Choroid plexus epithelial cell (primary cell): Measurements from ENCODE around the gene ZNF879.
A peak's percentile ranks its signal among the peaks of the same experiment; 100 is the strongest.

ENCODE experiments used
- DNase-seq: peaks from one replicate; pipeline ENCODE4 v3.0.0-alpha.2; 2010; ENCODE audit warnings: low read depth
- H3K4me3 ChIP-seq: 2 replicates; pipeline ENCODE4 v1.5.1; 2011; ENCODE audit warnings: low read depth, mild to moderate bottlenecking, control low read depth, low read length, moderate library complexity
- CTCF ChIP-seq: conservative IDR thresholded peaks from 2 replicates; pipeline ENCODE4 v1.5.1; 2011; ENCODE audit warnings: low read depth, mild to moderate bottlenecking, control low read depth, inconsistent platforms, low read length, moderate library complexity

The ZNF879 gene

GRCh38 chr5:179023528-179024189 is at the start of gene ZNF879:
TSS of gene ZNF879 (plus strand) at chr5:179023804. CDS start at chr5:179025005, 1,201 bp downstream.
- no peak for TF ChIP-seq CTCF
- H3K4me3 ChIP-seq: peak within 1 kb of the TSS; percentile 69
- DNase-seq: peak; percentile 98

GRCh38 chr5:178981381-178981780 is 42.2 kb upstream of the ZNF879 start:
- no peak for DNase-seq
- no peak overlapping the region for H3K4me3 ChIP-seq
- TF ChIP-seq CTCF: no peak

GRCh38 chr5:178982941-178983340 is 40.7 kb upstream of the ZNF879 start:
- no peak overlapping the region for H3K4me3 ChIP-seq
- TF ChIP-seq CTCF: no peak
- DNase-seq: no peak

- DNase-seq: no peak
Measured at GRCh38 chr5:178983728-178984127, 39.9 kb upstream of the ZNF879 start.

GRCh38 chr5:178984145-178985072 is 39.2 kb upstream of the ZNF879 start:
- no peak for TF ChIP-seq CTCF
- DNase-seq: no peak
- no peak overlapping the region for H3K4me3 ChIP-seq

More at GRCh38 chr5:178983728-178984127, 39.9 kb upstream of the ZNF879 start:
- no peak for TF ChIP-seq CTCF
- H3K4me3 ChIP-seq: no peak overlapping the region

- DNase-seq: no peak
- no peak overlapping the region for H3K4me3 ChIP-seq
- no peak for TF ChIP-seq CTCF
Measured at GRCh38 chr5:178986326-178986960, 37.2 kb upstream of the ZNF879 start.
